CD14-positive monocyte (primary cell): Measurements from ENCODE around the gene ARHGAP15. TPM values are rescaled to one million over a fixed set of nuclear protein-coding genes. Genes with fewer than 3 reads are reported as not detected.

Experiments used
- DNase-seq, 3 donors: peaks; one replicate each; pipeline ENCODE4 v3.0.0-alpha.2; 2011 to 2022
- H2AFZ ChIP-seq: 2 replicates; pipeline ENCODE4 v1.6.0; 2012; ENCODE audit warnings: mild to moderate bottlenecking, low read depth, low read length, inconsistent platforms; ENCODE audit not compliant: insufficient read depth, poor library complexity, severe bottlenecking
- H3K27ac ChIP-seq, 2 donors: 1 replicate in 1 of 2; 2 replicates in 1 of 2; pipeline ENCODE4 v1.5.1; 2012 to 2013; ENCODE audit warnings: low read length in 2 of 2, control low read depth in 1 of 2, inconsistent platforms in 1 of 2, low read depth in 1 of 2, mild to moderate bottlenecking in 1 of 2
- H3K27me3 ChIP-seq, 2 donors: one replicate each; pipeline versions ENCODE4 v1.6.0 to v1.6.1; 2011 to 2013; ENCODE audit warnings: low read length in 2 of 2; ENCODE audit not compliant: control insufficient read depth in 2 of 2, insufficient read depth in 2 of 2
- H3K36me3 ChIP-seq, 2 donors: replicated peaks in 1 of 2; 1 replicate in 1 of 2; 2 replicates in 1 of 2; pipeline versions ENCODE4 v1.5.1 to v1.6.1; 2012 to 2013; ENCODE audit warnings: low read length in 2 of 2, control low read depth in 1 of 2, inconsistent platforms in 1 of 2, mild to moderate bottlenecking in 1 of 2; ENCODE audit not compliant: insufficient read depth in 2 of 2, control insufficient read depth in 1 of 2
- H3K4me1 ChIP-seq, 2 donors: 1 replicate in 1 of 2; 2 replicates in 1 of 2; pipeline versions ENCODE4 v1.5.1 to v1.6.1; 2012 to 2013; ENCODE audit warnings: low read length in 2 of 2, control low read depth in 1 of 2, inconsistent platforms in 1 of 2, mild to moderate bottlenecking in 1 of 2, moderate library complexity in 1 of 2; ENCODE audit not compliant: insufficient read depth in 2 of 2, control insufficient read depth in 1 of 2
- H3K4me2 ChIP-seq: replicated peaks from 2 replicates; pipeline ENCODE3; 2012; ENCODE audit warnings: low read length, moderate library complexity, mild to moderate bottlenecking; ENCODE audit not compliant: poor library complexity, severe bottlenecking; ENCODE audit errors: extremely low read depth
- H3K4me3 ChIP-seq, 3 experiments: fragments of 200-600 bp in 1 of 3; sonication (generic) in 1 of 3; replicated peaks in 1 of 3; 1 replicate in 2 of 3; 2 replicates in 1 of 3; pipeline ENCODE4 v1.5.1; 2011 to 2013; ENCODE audit warnings: low read length in 3 of 3, mild to moderate bottlenecking in 3 of 3, control low read depth in 2 of 3, low read depth in 2 of 3, inconsistent platforms in 1 of 3, moderate library complexity in 1 of 3
- H3K79me2 ChIP-seq: 2 replicates; pipeline ENCODE4 v1.6.0; 2012; ENCODE audit warnings: mild to moderate bottlenecking, control low read depth, inconsistent platforms, low read length, moderate library complexity; ENCODE audit not compliant: insufficient read depth
- H3K9ac ChIP-seq: 2 replicates; pipeline ENCODE4 v1.6.0; 2017; ENCODE audit warnings: low read length, mild to moderate bottlenecking; ENCODE audit not compliant: insufficient read depth, poor library complexity, severe bottlenecking
- H3K9me3 ChIP-seq, 2 donors: replicated peaks in 1 of 2; 1 replicate in 1 of 2; 2 replicates in 1 of 2; pipeline versions ENCODE4 v1.5.1 to v1.6.1; 2012 to 2013; ENCODE audit warnings: low read length in 2 of 2, control low read depth in 1 of 2; ENCODE audit not compliant: control insufficient read depth in 1 of 2, insufficient read depth in 1 of 2
- H4K20me1 ChIP-seq: 2 replicates; pipeline ENCODE4 v1.6.0; 2012; ENCODE audit warnings: mild to moderate bottlenecking, low read length, control low read depth, moderate library complexity; ENCODE audit not compliant: insufficient read depth
- H3K27ac Mint-ChIP-seq, 7 donors: one replicate each; pipeline ENCODE4 v1.8.0; 2020; ENCODE audit warnings: mild to moderate bottlenecking in 7 of 7, mixed read lengths in 7 of 7, moderate library complexity in 6 of 7, inconsistent platforms in 2 of 7
- H3K27me3 Mint-ChIP-seq, 3 donors: one replicate each; pipeline ENCODE4 v1.8.0; 2021 to 2022; ENCODE audit warnings: low read depth in 3 of 3, mild to moderate bottlenecking in 3 of 3, mixed read lengths in 3 of 3, moderate library complexity in 3 of 3, inconsistent platforms in 1 of 3
- H3K36me3 Mint-ChIP-seq, 2 donors: one replicate each; pipeline ENCODE4 v1.8.0; 2020; ENCODE audit warnings: mixed read lengths in 2 of 2, inconsistent platforms in 1 of 2, mild to moderate bottlenecking in 1 of 2
- H3K4me1 Mint-ChIP-seq: one replicate; pipeline ENCODE4 v1.8.0; 2020; ENCODE audit warnings: mild to moderate bottlenecking, mixed read lengths
- H3K4me3 Mint-ChIP-seq, 2 donors: one replicate each; pipeline ENCODE4 v1.8.0; 2020; ENCODE audit warnings: mild to moderate bottlenecking in 2 of 2, mixed read lengths in 2 of 2, moderate library complexity in 1 of 2
- H3K9me3 Mint-ChIP-seq, 7 donors: one replicate each; pipeline ENCODE4 v1.8.0; 2020 to 2022; ENCODE audit warnings: mixed read lengths in 7 of 7, mild to moderate bottlenecking in 6 of 7, moderate library complexity in 6 of 7, inconsistent platforms in 2 of 7
- CTCF ChIP-seq: fragments of 200-600 bp; IDR thresholded peaks from one replicate; pipeline ENCODE4 v1.8.0; 2022; ENCODE audit warnings: antibody characterized with exemption, mild to moderate bottlenecking
- WGBS: methylation state at CpG from one replicate; pipeline ENCODE4 v1.1.5; 2013; ENCODE audit warnings: missing lambda C conversion rate; ENCODE audit not compliant: insufficient coverage; 5-methylcytosine and 5-hydroxymethylcytosine counted together
- intact Hi-C, 2 donors: fragments of 100-400 bp; cut with micrococcal nuclease; formaldehyde crosslinking; loops; one replicate each; pipeline versions ENCODE4 v1.15.0 to v1.15.1; 2023
- polyA plus RNA-seq, 3 donors: library from polyadenylated mRNA; depleted of rRNA in 1 of 3; unstranded in 2 of 3; stranded (reverse) in 1 of 3; fragments of 300-500 nt in 2 of 3; fragments of >200 nt in 1 of 3; fragmentation: Illumina TruSeq in 2 of 3; gene quantifications; 1 replicate in 2 of 3; 2 replicates in 1 of 3; pipeline ENCODE4 v1.2.3, GENCODE V29; 2012 to 2021

ARHGAP15 gene
- polyA plus RNA-seq, 3 donors: 35.4 to 50.9 (median 50.7) TPM

DNA sequence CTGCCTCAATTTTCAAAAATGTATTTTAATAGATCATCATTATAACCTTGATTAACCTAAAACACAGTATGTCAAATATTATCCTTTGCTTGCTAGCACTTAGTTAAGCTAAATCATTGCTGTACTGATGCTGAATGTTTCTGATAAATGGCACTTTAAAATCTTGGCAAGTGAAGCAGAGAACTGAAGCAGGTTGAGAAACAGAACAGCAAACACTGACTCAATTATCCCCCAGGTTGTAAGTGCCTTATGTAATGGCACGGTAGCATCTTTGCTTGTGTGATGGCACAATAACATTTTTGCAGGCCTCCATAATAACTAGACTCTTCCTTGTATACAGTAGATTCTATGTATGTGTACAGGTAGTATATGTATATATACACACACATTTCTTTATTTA, 33.8 kb downstream of the ARHGAP15 start:
- Mint-ChIP-seq H3K9me3 (no peaks in the 10 kb centered on the region), H3K4me1 (peaks cover 35% of the 10 kb centered on the region), H3K4me3 (no peak overlapping the region), H3K27me3 (no peaks in the 10 kb centered on the region), H3K27ac (peak overlapping the region in 1 of 7 donors; percentile 13), H3K36me3 (peaks cover 25 to 37% of the 10 kb centered on the region in 2 donors)
- Histone ChIP-seq H3K79me2 (peaks cover 97% of the 10 kb centered on the region), H3K27me3 (no peaks in the 10 kb centered on the region), H3K4me1 (peaks cover 17 to 26% of the 10 kb centered on the region in 2 donors), H3K4me3 (no peak overlapping the region), H3K4me2 (no peak overlapping the region), H3K9me3 (no peaks in the 10 kb centered on the region), H3K9ac (no peak overlapping the region), H4K20me1 (peaks cover 5% of the 10 kb centered on the region), H3K36me3 (peaks cover 0 to 20% of the 10 kb centered on the region in 2 donors), H3K27ac (no peak overlapping the region), H2AFZ (no peak overlapping the region)
- no CpG with 5 or more reads among the region's 1 CpG for WGBS
- intact Hi-C loops: no loop called here
- DNase-seq: no peak
- no peak for TF ChIP-seq CTCF

DNA sequence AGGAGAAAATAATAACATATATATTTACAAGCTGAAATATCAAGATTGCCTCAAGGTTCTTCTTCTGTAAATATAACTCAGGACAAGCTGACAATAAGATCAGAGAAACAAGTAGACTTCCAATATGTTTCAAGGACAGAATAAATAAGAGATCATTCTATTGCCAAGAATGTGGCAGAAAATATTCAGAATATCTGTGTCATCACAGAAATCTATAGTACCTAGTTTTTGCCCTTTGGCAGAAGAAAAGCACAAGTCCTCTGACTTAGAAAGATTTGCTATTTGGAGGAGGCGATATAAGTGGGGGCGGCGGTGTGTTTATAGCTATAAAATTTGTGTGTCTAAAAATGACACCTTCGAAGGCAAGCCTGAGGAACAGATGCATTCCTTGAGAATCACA, 34.3 kb downstream of the ARHGAP15 start:
- Histone ChIP-seq H3K9me3 (no peaks in the 10 kb centered on the region), H3K4me2 (no peak overlapping the region), H4K20me1 (peaks cover 8% of the 10 kb centered on the region), H3K27ac (peak overlapping the region in 1 of 2 donors; percentile 38), H2AFZ (no peak overlapping the region), H3K9ac (no peak overlapping the region), H3K4me3 (no peak overlapping the region), H3K79me2 (peaks cover 97% of the 10 kb centered on the region), H3K27me3 (no peaks in the 10 kb centered on the region), H3K36me3 (peaks cover 0 to 20% of the 10 kb centered on the region in 2 donors), H3K4me1 (peaks cover 15 to 23% of the 10 kb centered on the region in 2 donors)
- no peak for DNase-seq
- intact Hi-C loops: no loop called here
- Mint-ChIP-seq H3K27me3 (no peaks in the 10 kb centered on the region), H3K4me3 (no peak overlapping the region), H3K36me3 (peaks cover 25 to 37% of the 10 kb centered on the region in 2 donors), H3K9me3 (no peaks in the 10 kb centered on the region), H3K27ac (peak overlapping the region in 5 of 7 donors; percentile 2 to 72 (median 59)), H3K4me1 (peaks cover 31% of the 10 kb centered on the region)
- TF ChIP-seq CTCF: no peak
- WGBS: no CpG with 5 or more reads among the region's 4 CpGs
